Measurements from ENCODE around the gene GABRD.

GABRD gene

DNA sequence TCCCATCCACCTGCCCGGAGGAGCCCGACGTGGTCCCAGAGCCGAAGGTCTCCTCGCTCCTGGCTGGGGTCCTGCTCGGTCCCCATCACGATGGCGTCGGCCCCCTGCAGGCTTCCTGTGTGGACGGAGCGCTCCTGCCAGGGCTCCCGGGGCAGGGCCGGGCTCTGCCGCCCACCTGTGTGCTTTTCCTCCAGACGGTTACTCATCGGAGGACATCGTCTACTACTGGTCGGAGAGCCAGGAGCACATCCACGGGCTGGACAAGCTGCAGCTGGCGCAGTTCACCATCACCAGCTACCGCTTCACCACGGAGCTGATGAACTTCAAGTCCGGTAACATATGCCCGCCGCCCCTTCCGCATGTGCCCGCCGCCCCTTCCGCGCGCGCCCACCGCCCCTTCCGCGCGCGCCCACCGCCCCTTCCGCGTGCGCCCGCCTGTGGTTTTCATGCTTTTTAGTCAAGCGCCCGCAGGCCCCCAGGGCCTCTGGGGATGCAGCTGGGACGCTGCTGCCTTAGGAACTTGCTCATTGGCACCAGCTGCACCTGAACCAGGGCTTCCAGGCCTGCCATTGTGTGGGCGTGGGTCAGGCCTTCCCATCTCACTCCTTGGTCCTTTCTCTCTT is 8.9 kb downstream of the GABRD start:
- DNase-seq (ENCODE audit: insufficient read length, low spot score) (no peak), FAIRE-seq (no peak)
- TF ChIP-seq, protein P1, sequence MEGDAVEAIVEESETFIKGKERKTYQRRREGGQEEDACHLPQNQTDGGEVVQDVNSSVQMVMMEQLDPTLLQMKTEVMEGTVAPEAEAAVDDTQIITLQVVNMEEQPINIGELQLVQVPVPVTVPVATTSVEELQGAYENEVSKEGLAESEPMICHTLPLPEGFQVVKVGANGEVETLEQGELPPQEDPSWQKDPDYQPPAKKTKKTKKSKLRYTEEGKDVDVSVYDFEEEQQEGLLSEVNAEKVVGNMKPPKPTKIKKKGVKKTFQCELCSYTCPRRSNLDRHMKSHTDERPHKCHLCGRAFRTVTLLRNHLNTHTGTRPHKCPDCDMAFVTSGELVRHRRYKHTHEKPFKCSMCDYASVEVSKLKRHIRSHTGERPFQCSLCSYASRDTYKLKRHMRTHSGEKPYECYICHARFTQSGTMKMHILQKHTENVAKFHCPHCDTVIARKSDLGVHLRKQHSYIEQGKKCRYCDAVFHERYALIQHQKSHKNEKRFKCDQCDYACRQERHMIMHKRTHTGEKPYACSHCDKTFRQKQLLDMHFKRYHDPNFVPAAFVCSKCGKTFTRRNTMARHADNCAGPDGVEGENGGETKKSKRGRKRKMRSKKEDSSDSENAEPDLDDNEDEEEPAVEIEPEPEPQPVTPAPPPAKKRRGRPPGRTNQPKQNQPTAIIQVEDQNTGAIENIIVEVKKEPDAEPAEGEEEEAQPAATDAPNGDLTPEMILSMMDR (IDR thresholded peaks at IDR 0.05; ENCODE audit: insufficient read depth, missing control alignments), result no peak

DNA sequence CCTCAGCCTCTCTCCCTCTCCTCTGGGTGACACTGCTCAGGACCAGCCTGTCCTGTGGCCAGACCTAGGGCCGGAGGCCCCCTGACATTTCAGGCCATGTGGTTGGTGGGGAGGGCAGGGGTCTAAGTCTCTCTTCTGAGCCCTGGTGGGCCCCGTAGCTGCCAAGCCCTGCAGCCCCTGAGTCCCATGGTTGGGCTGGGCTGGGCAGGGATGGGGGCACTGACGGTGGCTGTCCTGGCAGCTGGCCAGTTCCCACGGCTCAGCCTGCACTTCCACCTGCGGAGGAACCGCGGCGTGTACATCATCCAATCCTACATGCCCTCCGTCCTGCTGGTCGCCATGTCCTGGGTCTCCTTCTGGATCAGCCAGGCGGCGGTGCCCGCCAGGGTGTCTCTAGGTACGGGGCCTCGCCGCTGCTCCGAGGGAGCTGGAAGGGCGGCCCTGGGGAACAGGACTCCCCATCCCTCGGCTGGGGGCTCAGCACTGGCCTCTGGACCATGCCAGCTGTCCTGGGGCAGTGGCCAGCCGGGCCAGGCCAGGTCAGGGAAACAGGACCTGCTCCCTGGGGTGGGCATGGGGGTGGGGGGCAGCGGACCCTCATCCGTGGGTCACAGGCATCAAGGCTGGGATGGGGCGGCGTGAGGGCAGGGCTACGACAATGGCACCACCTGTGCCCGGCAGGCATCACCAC is 9.9 kb downstream of the GABRD start:
- TF ChIP-seq, protein P1 (IDR thresholded peaks at IDR 0.05; ENCODE audit: insufficient read depth, missing control alignments), result no peak
- no peak for FAIRE-seq
- no peak for DNase-seq (ENCODE audit: insufficient read length, low spot score)

DNA sequence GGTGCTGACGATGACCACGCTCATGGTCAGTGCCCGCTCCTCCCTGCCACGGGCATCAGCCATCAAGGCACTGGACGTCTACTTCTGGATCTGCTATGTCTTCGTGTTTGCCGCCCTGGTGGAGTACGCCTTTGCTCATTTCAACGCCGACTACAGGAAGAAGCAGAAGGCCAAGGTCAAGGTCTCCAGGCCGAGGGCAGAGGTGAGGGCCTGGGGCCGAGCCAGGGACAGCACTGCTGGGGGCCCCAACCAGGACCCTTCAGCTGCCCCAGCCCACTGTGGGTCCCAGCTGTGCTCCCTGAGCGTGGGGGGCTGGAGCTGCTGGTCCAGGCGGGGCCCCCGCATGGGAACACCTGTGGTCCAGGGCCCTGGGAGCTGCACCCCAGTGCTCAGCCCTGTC is 10.4 kb downstream of the GABRD start:
- FAIRE-seq, result no peak
- TF ChIP-seq, protein P1 (IDR thresholded peaks at IDR 0.05; ENCODE audit: insufficient read depth, missing control alignments), result no peak
- DNase-seq (ENCODE audit: insufficient read length, low spot score), result no peak

DNA sequence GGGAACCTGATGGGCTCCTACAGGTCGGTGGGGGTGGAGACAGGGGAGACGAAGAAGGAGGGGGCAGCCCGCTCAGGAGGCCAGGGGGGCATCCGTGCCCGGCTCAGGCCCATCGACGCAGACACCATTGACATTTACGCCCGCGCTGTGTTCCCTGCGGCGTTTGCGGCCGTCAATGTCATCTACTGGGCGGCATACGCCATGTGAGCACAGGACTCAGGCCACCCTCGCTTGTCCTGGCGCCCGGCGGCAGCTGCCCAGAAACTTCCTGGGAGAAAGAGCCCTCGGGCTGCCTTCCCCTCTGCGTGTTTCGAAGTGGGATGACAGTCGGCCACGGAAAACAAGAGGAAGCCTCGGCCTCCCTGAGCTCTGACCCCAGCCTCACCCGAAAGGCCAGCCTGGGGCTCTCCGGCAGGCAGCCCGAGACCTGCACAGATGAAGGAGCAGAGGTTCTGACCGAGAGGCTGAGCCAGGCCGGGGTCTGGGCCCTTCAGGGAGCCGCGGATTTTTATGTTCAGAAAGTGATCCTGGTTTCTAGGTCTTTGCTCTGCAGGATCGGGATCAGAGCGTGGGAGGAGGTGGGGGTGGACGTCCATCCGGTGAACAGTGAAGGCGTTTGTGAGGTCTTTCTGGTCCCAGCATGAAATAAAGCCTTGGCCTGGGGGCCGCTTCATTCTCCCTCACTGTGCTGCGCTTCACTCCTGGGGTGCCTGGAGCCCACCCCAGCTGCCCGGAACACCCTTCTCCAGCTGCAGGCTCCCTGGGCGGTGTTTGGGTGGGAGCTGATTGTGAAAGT is 11.1 kb downstream of the GABRD start:
- FAIRE-seq (no peak), DNase-seq (ENCODE audit: insufficient read length, low spot score) (no peak)
- TF ChIP-seq, protein P1 (IDR thresholded peaks at IDR 0.05; ENCODE audit: insufficient read depth, missing control alignments), result no peak

DNA sequence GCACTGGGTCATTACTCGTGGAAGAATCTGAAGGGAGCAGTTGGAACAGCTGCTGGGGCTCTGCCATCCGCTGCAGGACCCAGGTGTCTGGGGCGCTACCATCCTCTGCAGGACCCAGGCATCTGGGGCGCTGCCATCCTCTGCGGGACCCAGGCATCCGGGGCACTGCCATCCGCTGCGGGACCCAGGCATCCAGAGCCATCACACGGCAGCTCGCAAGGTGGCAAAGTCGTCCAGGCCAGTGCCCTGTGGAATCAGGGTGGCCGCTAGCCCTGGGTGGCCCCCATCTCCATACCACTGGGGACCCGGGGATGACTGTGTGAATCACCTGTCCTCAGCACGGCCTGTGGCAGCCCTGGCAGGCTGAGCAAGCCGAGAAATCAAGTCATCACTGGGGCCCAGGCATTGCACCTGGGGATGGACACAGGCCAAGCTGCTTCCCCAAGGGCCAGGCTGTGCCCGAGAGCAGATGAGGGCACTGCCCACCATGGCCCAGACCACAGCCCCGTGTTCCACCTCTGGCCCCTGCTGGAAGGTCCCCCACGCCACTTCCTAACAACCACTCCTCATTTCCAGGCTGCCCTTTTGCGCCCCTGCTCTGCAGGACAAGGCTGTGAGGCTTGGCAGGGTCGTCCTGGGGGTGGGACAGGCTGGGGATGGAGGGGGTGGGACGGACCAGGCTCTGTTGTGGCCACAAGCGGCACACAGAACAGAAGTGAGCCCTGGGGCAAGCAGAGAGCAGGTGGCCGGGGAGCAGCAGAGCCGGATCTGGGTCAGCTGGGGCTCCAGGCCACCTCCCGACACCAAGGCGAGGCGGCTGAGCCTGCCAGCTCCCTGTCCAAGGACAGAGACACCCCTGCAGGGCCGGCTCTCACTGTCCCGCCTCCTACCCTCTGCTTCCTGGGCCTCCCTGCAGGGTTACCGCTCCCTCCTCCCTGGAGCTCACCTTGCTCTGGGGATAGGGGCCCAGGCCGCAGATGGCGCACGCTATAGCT is 12.7 kb downstream of the GABRD start:
- FAIRE-seq (no peak), DNase-seq (ENCODE audit: insufficient read length, low spot score) (no peak)
- TF ChIP-seq, protein P1 (IDR thresholded peaks at IDR 0.05; ENCODE audit: insufficient read depth, missing control alignments), result no peak

DNA sequence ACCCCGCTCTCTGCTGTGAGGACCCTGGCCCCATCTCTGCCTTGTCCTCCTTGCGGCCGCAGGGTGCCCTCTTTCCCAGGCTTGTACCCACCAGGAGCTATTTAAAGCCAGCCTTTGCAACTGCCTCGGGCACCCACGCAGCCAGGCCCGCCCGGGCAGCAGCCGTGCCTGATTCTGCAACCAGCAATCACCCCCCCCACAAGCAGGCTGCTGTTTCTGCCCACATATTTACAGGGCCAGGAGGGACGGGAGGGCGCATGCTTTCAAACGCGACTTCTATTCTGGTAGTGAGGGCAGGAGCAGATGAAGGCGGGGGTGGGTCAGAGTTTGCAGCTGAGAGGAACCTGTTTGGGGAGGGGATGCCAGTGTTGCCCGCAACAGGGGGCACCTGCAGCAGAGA is 13.6 kb downstream of the GABRD start:
- DNase-seq (ENCODE audit: insufficient read length, low spot score) (no peak), FAIRE-seq (no peak)
- TF ChIP-seq, protein P1 (IDR thresholded peaks at IDR 0.05; ENCODE audit: insufficient read depth, missing control alignments), result no peak

All from D721Med (cell line).